ENCODE results near the gene KLHL29.

DNA sequence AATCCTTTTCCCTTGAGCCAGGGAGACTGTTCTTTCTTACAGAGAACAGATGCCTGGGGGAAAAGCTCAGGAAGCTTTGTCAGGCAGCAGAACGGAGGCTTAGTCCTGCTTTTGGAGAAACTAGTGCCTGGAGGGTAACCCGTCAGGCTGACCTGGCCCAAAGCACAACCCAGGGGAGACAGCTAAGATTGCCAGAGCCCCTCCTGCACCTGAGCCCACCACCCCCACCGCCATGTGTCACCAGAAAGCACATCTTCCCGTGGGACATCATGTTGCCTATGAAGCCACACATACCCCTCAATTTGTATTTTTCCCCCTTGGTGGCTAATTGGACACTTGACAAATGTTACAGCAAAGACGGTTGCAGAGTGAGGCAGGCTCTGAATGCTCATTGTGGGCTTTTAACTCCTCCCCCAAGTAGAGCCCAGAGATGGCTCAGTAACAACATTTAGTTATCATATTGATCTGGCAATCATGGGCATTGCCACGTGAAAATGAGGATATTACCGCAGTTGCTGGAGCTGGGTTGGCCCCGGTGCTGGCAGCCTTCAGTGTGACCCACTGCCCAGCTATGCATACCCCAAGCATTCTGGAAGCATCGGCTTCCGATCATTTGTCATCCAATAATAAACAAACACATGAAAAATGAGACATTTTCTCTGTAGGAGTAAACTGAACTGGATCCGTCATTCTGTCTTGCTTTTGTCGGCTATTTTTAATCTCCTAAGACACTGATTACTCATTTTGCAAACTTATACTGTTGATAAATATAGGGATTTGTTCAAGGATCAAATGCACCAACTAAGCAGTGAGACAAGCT is 312.5 kb downstream of the KLHL29 start:
- TF ChIP-seq, protein P1, sequence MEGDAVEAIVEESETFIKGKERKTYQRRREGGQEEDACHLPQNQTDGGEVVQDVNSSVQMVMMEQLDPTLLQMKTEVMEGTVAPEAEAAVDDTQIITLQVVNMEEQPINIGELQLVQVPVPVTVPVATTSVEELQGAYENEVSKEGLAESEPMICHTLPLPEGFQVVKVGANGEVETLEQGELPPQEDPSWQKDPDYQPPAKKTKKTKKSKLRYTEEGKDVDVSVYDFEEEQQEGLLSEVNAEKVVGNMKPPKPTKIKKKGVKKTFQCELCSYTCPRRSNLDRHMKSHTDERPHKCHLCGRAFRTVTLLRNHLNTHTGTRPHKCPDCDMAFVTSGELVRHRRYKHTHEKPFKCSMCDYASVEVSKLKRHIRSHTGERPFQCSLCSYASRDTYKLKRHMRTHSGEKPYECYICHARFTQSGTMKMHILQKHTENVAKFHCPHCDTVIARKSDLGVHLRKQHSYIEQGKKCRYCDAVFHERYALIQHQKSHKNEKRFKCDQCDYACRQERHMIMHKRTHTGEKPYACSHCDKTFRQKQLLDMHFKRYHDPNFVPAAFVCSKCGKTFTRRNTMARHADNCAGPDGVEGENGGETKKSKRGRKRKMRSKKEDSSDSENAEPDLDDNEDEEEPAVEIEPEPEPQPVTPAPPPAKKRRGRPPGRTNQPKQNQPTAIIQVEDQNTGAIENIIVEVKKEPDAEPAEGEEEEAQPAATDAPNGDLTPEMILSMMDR (IDR thresholded peaks at IDR 0.05; ENCODE audit: low read depth, low read length), result no peak
- TF ChIP-seq MYC (IDR thresholded peaks at IDR 0.05; ENCODE audit: low read depth, low read length), result no peak

All from NB4 (cell line).